ENCODE measurements around the gene ESCO1. TPM values are rescaled to one million over a fixed set of nuclear protein-coding genes. Genes with fewer than 3 reads are reported as not detected.

ESCO1 gene
- total RNA-seq, 2 experiments from 2014 or later = 18.1 to 20.5 TPM

GRCh38 chr18:21559195-21559594 lies 41.3 kb downstream of the ESCO1 start:
- no peak for ATAC-seq
- POLR2A ChIA-PET = no interaction called here
- peaks cover 32% of the 10 kb centered on the region for H3K36me3 Mint-ChIP-seq (ENCODE audit: low read depth)
- H3K4me1 Mint-ChIP-seq (ENCODE audit: low read depth) = peaks cover 4% of the 10 kb centered on the region
- no peak overlapping the region for H3K4me3 Mint-ChIP-seq
- H3K9me3 Mint-ChIP-seq (ENCODE audit: insufficient read depth) = no peaks in the 10 kb centered on the region
- CTCF ChIA-PET = interaction anchor here (1.7 kb wide), 1 partner anchor 41 kb away, joined by 7 read pairs; the partner anchor contains the start of gene ESCO1
- DNase-seq = no peak
- no peak overlapping the region for H3K27ac Mint-ChIP-seq
- H3K27me3 Mint-ChIP-seq (ENCODE audit: low read depth) = no peaks in the 10 kb centered on the region

GRCh38 chr18:21557607-21558253 lies 42.8 kb downstream of the ESCO1 start:
- H3K4me3 Mint-ChIP-seq = no peak overlapping the region
- no peaks in the 10 kb centered on the region for H3K4me1 Mint-ChIP-seq (ENCODE audit: low read depth)
- H3K9me3 Mint-ChIP-seq (ENCODE audit: insufficient read depth) = no peaks in the 10 kb centered on the region
- DNase-seq = no peak
- peaks cover 30% of the 10 kb centered on the region for H3K36me3 Mint-ChIP-seq (ENCODE audit: low read depth)
- H3K27ac Mint-ChIP-seq = no peak overlapping the region
- CTCF ChIA-PET = interaction anchor here (1.2 to 1.7 kb wide), 2 partner anchors 43 kb away, joined by 4 to 7 read pairs; partner anchors contain the start of gene ESCO1
- no peaks in the 10 kb centered on the region for H3K27me3 Mint-ChIP-seq (ENCODE audit: low read depth)
- POLR2A ChIA-PET = interaction anchor here (1.0 kb wide), 1 partner anchor 42 kb away, joined by 3 read pairs; no protein-coding TSS in a partner anchor
- no peak for ATAC-seq

- Mint-ChIP-seq H3K27me3 (ENCODE audit: low read depth) (no peaks in the 10 kb centered on the region), H3K36me3 (ENCODE audit: low read depth) (peaks cover 48% of the 10 kb centered on the region), H3K27ac (no peak overlapping the region), H3K4me3 (no peak overlapping the region), H3K9me3 (ENCODE audit: insufficient read depth) (no peaks in the 10 kb centered on the region), H3K4me1 (ENCODE audit: low read depth) (no peaks in the 10 kb centered on the region)
- DNase-seq (no peak), ATAC-seq (no peak)
- ChIA-PET POLR2A (no interaction called here), CTCF (no interaction called here)
These were observed 50.0 kb downstream of the ESCO1 start for GRCh38 chr18:21550510-21550970.

GRCh38 chr18:21548647-21549046 lies 51.9 kb downstream of the ESCO1 start:
- CTCF ChIA-PET = interaction anchor here (1.7 kb wide), 1 partner anchor 52 kb away, joined by 4 read pairs; the partner anchor contains the start of gene ESCO1
- Mint-ChIP-seq H3K27ac (no peak overlapping the region), H3K4me1 (ENCODE audit: low read depth) (no peaks in the 10 kb centered on the region), H3K9me3 (ENCODE audit: insufficient read depth) (no peaks in the 10 kb centered on the region), H3K27me3 (ENCODE audit: low read depth) (no peaks in the 10 kb centered on the region), H3K36me3 (ENCODE audit: low read depth) (peaks cover 39% of the 10 kb centered on the region), H3K4me3 (no peak overlapping the region)
- DNase-seq (no peak), ATAC-seq (no peak)
- POLR2A ChIA-PET = interaction anchor here (1.2 kb wide), 1 partner anchor 64 kb away, joined by 3 read pairs; the partner anchor contains the start of gene SNRPD1

- no peaks in the 10 kb centered on the region for H3K4me1 Mint-ChIP-seq (ENCODE audit: low read depth)
- POLR2A ChIA-PET = no interaction called here
- no peak overlapping the region for H3K4me3 Mint-ChIP-seq
- no peak overlapping the region for H3K27ac Mint-ChIP-seq
- peaks cover 32% of the 10 kb centered on the region for H3K36me3 Mint-ChIP-seq (ENCODE audit: low read depth)
- H3K9me3 Mint-ChIP-seq (ENCODE audit: insufficient read depth) = no peaks in the 10 kb centered on the region
- DNase-seq = no peak
- CTCF ChIA-PET = no interaction called here
- H3K27me3 Mint-ChIP-seq (ENCODE audit: low read depth) = no peaks in the 10 kb centered on the region
- ATAC-seq = no peak
These were observed 54.1 kb downstream of the ESCO1 start for GRCh38 chr18:21546423-21546822.

GRCh38 chr18:21538230-21538629 lies 62.3 kb downstream of the ESCO1 start:
- H3K27ac Mint-ChIP-seq = no peak overlapping the region
- CTCF ChIA-PET = interaction anchor here (1.2 to 1.3 kb wide), 2 partner anchors 28 to 63 kb away, joined by 3 to 8 read pairs; partner anchors contain the start of gene ESCO1
- no peak overlapping the region for H3K4me3 Mint-ChIP-seq
- POLR2A ChIA-PET = no interaction called here
- no peaks in the 10 kb centered on the region for H3K4me1 Mint-ChIP-seq (ENCODE audit: low read depth)
- H3K36me3 Mint-ChIP-seq (ENCODE audit: low read depth) = peaks cover 34% of the 10 kb centered on the region
- DNase-seq (no peak), ATAC-seq (no peak)
- H3K9me3 Mint-ChIP-seq (ENCODE audit: insufficient read depth) = no peaks in the 10 kb centered on the region
- H3K27me3 Mint-ChIP-seq (ENCODE audit: low read depth) = no peaks in the 10 kb centered on the region

GRCh38 chr18:21534327-21534726 lies 66.2 kb downstream of the ESCO1 start:
- Mint-ChIP-seq H3K4me3 (no peak overlapping the region), H3K9me3 (ENCODE audit: insufficient read depth) (no peaks in the 10 kb centered on the region), H3K27ac (no peak overlapping the region), H3K4me1 (ENCODE audit: low read depth) (no peaks in the 10 kb centered on the region), H3K27me3 (ENCODE audit: low read depth) (no peaks in the 10 kb centered on the region), H3K36me3 (ENCODE audit: low read depth) (peaks cover 39% of the 10 kb centered on the region)
- ChIA-PET CTCF (interaction anchor here (0.9 kb wide), 1 partner anchor 78 kb away, joined by 3 read pairs; the partner anchor contains the start of gene SNRPD1), POLR2A (interaction anchor here (1.2 kb wide), 1 partner anchor 65 kb away, joined by 3 read pairs; the partner anchor contains the start of gene ESCO1)
- ATAC-seq (no peak), DNase-seq (no peak)

- no peaks in the 10 kb centered on the region for H3K4me1 Mint-ChIP-seq (ENCODE audit: low read depth)
- no peaks in the 10 kb centered on the region for H3K9me3 Mint-ChIP-seq (ENCODE audit: insufficient read depth)
- no peak overlapping the region for H3K4me3 Mint-ChIP-seq
- peaks cover 32% of the 10 kb centered on the region for H3K36me3 Mint-ChIP-seq (ENCODE audit: low read depth)
- H3K27me3 Mint-ChIP-seq (ENCODE audit: low read depth) = no peaks in the 10 kb centered on the region
- DNase-seq = no peak
- no peak overlapping the region for H3K27ac Mint-ChIP-seq
- CTCF ChIA-PET = no interaction called here
- ATAC-seq = no peak
- POLR2A ChIA-PET = no interaction called here
These were observed 74.0 kb downstream of the ESCO1 start for GRCh38 chr18:21526463-21526862.

GRCh38 chr18:21525916-21526315 lies 74.6 kb downstream of the ESCO1 start:
- POLR2A ChIA-PET = no interaction called here
- no peaks in the 10 kb centered on the region for H3K4me1 Mint-ChIP-seq (ENCODE audit: low read depth)

GRCh38 chr18:21522530-21522929 lies 78.0 kb downstream of the ESCO1 start:
- Mint-ChIP-seq H3K4me1 (ENCODE audit: low read depth) (no peaks in the 10 kb centered on the region), H3K27ac (no peak overlapping the region), H3K36me3 (ENCODE audit: low read depth) (peaks cover 27% of the 10 kb centered on the region), H3K9me3 (ENCODE audit: insufficient read depth) (no peaks in the 10 kb centered on the region), H3K4me3 (no peak overlapping the region), H3K27me3 (ENCODE audit: low read depth) (no peaks in the 10 kb centered on the region)
- ATAC-seq (no peak), DNase-seq (no peak)
- ChIA-PET CTCF (no interaction called here), POLR2A (no interaction called here)

More at GRCh38 chr18:21525916-21526315, 74.6 kb downstream of the ESCO1 start:
- H3K36me3 Mint-ChIP-seq (ENCODE audit: low read depth) = peaks cover 30% of the 10 kb centered on the region
- CTCF ChIA-PET = no interaction called here
- H3K27me3 Mint-ChIP-seq (ENCODE audit: low read depth) = no peaks in the 10 kb centered on the region
- no peak for ATAC-seq
- H3K4me3 Mint-ChIP-seq = no peak overlapping the region
- H3K9me3 Mint-ChIP-seq (ENCODE audit: insufficient read depth) = no peaks in the 10 kb centered on the region
- no peak for DNase-seq
- H3K27ac Mint-ChIP-seq = no peak overlapping the region

GRCh38 chr18:21513741-21514140 lies 86.8 kb downstream of the ESCO1 start:
- H3K27ac Mint-ChIP-seq = no peak overlapping the region
- H3K27me3 Mint-ChIP-seq (ENCODE audit: low read depth) = no peaks in the 10 kb centered on the region
- ATAC-seq = no peak
- H3K4me3 Mint-ChIP-seq = no peak overlapping the region
- no peak for DNase-seq
- CTCF ChIA-PET = no interaction called here
- no peaks in the 10 kb centered on the region for H3K4me1 Mint-ChIP-seq (ENCODE audit: low read depth)
- POLR2A ChIA-PET = no interaction called here
- H3K36me3 Mint-ChIP-seq (ENCODE audit: low read depth) = peaks cover 2% of the 10 kb centered on the region
- H3K9me3 Mint-ChIP-seq (ENCODE audit: insufficient read depth) = no peaks in the 10 kb centered on the region

GRCh38 chr18:21513292-21513691 lies 87.2 kb downstream of the ESCO1 start:
- H3K4me1 Mint-ChIP-seq (ENCODE audit: low read depth) = no peaks in the 10 kb centered on the region
- ATAC-seq (no peak), DNase-seq (no peak)
- no peak overlapping the region for H3K4me3 Mint-ChIP-seq
- H3K27ac Mint-ChIP-seq = no peak overlapping the region
- ChIA-PET POLR2A (no interaction called here), CTCF (no interaction called here)
- H3K9me3 Mint-ChIP-seq (ENCODE audit: insufficient read depth) = no peaks in the 10 kb centered on the region
- H3K27me3 Mint-ChIP-seq (ENCODE audit: low read depth) = no peaks in the 10 kb centered on the region
- H3K36me3 Mint-ChIP-seq (ENCODE audit: low read depth) = peaks cover 2% of the 10 kb centered on the region
